ENCODE data around the gene RPL13.

GRCh38 chr16:89593841-89594240 is 33.4 kb downstream of the RPL13 start:
- TF ChIP-seq CTCF (IDR thresholded peaks at IDR 0.05; ENCODE audit: insufficient read depth, low read length, poor library complexity, severe bottlenecking) (no peak), EZH2phosphoT487 (conservative IDR thresholded peaks at IDR 0.05; ENCODE audit: low read length) (no peak)

All from SU-DHL-6 (cell line).